NCI-H1436 (cell line): Measurements from ENCODE around the gene TMF1.

Experiments
- DNase-seq: peaks from one replicate; lab custom pipeline; 2025; lab: John Stamatoyannopoulos, UW

TMF1 gene

DNA sequence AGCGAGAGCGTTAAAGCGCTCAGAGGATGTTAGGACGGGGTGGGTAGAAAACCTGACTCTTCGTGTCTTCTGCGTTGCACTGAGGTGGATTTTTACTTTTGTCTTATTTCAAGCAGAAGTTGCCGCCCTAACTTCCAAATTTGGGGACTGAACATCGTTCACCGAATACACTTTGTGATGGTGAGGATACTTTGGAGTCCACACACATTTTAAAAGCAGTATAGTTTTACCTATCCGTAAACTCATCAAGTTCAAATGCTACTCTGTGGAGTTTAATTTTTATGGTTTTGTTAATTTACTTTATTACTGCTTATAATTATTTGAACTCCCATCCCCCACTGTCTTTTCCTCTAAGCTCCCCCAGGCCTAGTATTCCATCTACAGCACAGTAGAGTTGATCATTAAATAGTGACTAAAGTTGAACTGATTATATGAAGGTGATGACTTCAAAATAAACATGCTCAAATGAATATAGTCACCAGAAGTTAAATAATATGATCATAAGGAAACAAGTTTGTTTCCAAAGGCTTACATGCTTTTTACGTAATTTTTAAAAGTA lies 38.0 kb downstream of the TMF1 start:
- no peak for DNase-seq

GRCh38 chr3:69013253-69014021 lies 38.7 kb downstream of the TMF1 start, which contains the start of gene EOGT:
TSS of gene EOGT (minus strand) at chr3:69013684. CDS start at chr3:69009846, 3,838 bp downstream.
- peak; percentile 44 for DNase-seq

DNA sequence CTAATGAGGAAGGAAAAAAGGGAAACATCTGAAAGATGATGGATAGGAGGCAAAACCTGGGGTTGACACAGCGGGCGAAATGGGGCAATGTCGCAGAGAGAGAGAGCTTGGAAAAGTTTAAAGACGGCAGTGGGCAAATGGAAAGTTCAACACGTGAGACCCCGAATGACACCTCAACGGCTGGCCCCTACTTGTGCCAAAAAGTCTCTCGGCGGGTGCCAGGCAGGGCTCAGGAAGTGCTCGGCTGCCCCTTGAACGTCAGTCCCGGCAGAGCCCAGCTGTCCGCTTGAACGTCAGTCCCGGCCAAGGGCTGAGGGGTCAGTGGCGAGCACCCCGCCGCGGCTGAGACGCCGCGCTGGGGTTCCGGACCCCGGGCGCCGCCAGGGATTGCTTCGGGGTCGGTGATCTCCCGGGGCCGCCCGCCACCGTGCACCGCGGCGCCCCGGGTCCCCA lies 39.3 kb downstream of the TMF1 start:
- no peak for DNase-seq

- no peak for DNase-seq
These were observed 39.9 kb downstream of the TMF1 start for GRCh38 chr3:69012100-69012799.

DNA sequence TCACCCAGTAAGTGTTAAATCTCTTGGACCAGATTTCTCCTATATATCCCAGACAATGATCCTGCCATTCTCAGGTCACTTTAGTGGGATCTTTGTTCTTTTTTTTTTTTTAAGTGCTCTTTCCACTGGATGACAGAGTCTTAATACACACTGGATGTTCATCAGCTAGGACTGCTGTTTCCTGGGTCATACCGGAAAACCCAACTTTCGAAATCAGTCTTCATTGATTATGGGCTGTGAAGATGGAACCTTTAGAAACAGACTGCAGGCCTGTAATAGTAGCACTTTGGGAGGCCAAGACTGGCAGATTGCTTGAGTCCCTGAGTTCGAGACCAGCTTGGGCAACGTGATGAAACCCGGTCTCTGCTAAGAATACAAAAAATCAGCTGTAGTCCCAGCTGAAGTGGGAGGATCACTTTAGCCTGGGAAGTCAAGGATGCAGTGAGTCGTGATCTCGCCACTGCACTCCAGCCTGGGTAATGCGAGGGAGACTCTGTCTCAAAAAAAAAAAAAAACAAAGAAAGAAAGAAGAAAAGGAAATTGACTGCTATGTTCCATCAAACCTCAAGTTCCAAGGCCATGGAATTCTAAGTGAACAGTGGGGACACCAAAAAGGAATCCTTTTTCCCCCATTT lies 40.9 kb downstream of the TMF1 start:
- DNase-seq = no peak

DNA sequence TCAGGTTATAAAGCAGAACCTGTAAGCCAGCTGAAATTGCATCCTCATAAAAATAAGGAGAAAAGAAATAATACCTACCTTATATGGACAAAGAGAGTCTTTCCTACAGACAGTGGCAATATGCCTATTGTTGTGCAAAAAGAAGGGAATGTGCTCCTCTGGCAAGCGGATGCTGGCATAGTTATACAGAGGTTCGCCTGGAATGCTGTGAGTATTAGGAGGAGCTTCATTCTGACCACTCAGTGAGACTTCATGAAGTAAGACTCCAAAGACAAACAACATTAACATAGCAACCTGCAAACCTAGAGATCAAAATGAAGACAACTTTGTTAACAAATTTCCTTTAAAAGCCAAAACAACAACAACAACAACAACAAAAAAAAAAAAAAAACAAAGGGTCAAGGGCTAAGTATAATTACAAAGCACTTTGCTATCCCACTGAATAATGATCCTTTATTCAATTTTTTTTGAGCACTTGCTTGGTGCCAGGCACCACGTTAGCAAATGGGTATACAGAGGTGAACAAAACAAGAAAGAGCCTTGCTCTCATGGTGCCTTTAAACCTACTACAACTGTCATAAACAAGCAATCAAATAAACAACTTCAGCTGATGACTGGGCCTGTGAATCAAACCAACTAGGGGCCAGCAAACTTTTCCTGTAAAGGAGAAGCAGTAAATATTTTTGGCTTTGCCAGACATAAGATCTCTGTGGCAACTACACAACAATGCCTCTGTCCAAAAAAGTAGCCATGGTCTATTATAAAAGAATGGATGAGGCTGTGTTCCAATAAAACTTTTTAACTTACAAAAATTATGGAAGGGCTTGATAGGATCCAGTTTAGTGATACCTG lies 42.3 kb downstream of the TMF1 start:
- no peak for DNase-seq

GRCh38 chr3:69008980-69009379 lies 43.2 kb downstream of the TMF1 start:
- DNase-seq = no peak

DNA sequence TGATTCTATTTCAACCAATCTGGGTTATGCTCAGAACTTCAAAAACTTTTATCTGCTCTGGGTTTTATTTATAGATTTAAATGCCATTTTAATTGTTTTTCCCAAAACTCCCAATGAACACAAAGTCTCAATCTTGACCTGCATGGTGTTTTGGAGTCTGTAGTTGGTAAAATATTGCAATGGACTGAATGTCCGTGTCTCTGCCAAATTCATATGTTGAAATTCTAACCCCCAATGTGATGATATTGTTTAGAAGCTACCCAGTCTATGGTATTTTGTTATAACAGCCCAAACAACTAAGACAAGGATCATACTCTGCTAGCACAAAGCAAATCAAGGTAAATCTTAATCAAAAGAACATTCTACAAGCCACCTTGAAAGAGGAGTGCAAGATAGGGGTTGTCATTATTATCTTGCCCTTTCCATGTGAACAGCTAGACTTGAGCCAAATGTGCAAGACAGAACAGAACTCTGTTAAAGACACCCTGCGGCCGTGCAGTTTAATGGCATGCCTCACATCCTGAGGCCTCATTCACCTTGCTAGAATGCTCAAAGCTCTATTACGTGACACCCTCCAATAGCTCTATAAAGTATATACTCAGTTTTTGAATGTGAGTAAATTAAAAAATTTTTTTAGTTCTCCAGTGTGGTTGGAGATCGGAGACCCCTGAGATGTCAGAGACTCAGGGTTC lies 46.2 kb downstream of the TMF1 start:
- DNase-seq = no peak

DNA sequence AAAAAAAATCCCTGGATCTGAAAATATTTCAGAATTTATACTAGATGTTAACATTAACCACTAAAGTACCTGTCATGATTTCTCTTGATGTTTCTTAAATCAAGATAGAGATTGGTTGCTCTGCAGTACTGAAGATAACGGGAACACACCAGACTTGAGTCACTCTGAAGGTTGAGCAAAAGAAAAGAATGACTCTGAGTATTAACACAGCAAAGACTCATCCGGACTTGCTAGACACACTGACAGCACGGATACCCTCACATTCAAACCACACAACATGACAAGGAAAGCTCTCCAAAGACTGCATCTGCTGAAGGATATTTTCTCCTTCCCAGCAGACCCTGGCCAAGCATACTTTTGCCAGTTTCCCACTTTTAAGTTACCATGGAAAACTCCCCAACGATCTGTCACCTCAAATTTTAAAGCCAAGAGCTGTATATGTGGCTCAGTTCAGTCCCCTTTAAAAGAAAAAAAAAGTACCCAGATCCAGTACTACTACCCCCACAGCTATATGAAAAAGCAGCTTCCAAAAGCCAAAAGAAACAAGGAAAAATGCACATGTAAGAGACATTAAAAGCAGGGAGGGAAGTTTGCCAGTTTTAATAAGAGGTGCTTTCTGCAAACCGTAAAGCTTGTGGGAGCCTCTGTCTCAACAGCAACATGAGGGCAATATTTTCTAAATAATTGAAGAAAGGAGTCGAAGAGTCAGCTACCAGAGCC lies 46.9 kb downstream of the TMF1 start:
- no peak for DNase-seq

DNA sequence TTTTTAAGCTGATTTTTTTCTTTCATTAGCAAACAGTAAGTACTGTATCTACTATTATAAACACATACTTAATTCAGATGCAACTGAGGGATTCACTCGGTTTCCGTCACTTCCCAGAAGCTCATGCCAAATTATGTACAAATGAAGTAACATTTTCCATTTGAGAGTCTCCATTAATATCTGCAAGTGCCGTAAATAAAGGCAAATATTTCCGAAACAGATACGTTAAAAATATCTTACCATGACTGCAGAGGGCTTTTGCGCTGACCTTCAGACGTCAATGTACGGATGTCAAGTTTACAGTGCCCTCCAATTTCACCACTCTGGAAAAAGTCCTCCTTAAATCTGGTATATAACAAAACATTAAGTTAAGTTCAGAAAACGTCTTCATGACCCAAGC lies 48.0 kb downstream of the TMF1 start:
- DNase-seq = no peak

DNA sequence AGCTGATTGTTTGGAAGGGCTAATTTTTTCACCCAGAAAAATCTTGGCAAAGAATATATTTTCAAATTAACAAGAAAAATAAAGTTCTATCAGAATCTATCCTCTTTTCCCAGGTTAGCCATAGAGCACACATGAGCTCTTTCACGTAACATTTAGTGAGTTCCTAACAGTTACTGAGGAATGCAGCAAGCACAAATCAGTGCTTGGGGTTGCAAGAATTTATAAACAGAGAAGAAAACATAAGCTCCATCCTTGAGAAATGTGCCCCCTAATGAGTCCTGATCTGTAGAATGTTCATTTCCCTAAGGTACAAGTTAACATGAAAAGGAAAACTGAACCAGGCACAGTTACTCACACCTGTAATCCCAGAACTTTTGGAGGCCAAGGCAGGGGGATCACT lies 52.5 kb downstream of the TMF1 start:
- no peak for DNase-seq

- DNase-seq = no peak
These were observed 53.0 kb downstream of the TMF1 start for GRCh38 chr3:68999158-68999557.

- DNase-seq = no peak
These were observed 54.2 kb downstream of the TMF1 start for GRCh38 chr3:68997887-68998286.

GRCh38 chr3:68996356-68996995 lies 55.7 kb downstream of the TMF1 start:
- no peak for DNase-seq

- no peak for DNase-seq
These were observed 63.4 kb downstream of the TMF1 start for GRCh38 chr3:68988740-68989139.

GRCh38 chr3:68987322-68987721 lies 64.8 kb downstream of the TMF1 start:
- no peak for DNase-seq

DNA sequence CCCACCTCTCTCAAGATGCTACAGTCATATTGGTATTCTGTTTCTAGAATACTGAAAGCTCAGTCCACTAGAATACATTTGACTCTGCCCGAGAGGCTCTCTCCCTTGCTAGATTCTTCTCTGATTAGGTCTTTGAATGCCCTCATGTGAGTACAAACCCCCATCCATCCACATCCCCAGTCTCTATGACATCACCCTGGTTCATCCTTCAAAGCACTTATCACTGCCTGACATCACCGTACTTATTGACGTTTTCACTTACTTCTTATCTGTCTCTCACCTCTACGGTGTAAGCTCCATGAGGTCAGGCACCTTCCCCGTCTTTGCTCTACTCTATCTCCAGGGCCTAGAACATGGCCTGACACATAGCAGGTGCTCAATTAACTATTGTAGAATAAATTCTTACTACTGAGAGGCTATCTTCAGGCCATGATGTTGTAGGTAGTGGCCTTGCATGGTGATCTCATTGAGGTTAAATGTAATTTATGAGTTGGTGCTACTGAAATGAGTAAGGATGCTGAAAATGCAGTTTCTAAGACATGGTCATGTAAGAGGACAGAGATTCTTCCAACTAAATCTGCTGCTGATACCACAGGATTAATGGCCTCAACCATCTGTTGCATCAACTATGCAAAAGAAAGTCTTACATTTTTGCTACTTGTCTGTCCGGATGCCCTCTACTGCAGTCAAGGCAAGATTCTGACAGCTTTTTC lies 65.5 kb downstream of the TMF1 start:
- no peak for DNase-seq

DNA sequence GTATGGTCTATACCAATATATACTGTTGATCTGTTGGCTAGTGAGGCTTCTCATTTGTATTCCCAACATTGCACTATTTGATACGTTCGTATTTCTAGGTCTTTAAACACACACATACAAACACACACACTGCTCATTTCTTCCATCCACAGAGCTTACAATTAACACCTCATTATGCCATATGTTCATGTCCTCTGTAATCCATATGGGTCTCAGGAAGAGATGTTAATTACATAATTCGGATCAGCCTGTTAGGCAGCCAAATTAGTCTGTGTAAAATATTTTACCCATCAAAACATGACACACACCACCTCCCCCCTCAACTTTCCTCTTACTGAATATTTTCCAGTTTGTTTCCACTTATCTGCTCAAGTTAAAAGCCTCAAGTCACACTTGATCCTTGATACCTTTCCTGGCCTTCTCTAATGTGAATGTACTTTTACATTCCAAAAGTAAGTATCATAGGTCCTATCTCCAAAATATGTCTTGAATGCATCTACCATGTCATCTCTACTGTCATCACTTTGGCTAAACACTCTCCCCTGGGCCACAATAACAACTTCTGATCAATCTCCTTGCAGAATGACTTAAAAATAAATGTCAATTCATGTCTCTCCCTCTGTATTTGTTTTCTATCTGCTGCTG lies 66.9 kb downstream of the TMF1 start:
- DNase-seq = no peak
